ENCODE measurements around the gene CHCHD5.
"Not testable (repeated sequence)": the region's sequence is repeated elsewhere in the genome, so short reads cannot be mapped to it uniquely, and the experiment has no call there.

CHCHD5 gene

DNA sequence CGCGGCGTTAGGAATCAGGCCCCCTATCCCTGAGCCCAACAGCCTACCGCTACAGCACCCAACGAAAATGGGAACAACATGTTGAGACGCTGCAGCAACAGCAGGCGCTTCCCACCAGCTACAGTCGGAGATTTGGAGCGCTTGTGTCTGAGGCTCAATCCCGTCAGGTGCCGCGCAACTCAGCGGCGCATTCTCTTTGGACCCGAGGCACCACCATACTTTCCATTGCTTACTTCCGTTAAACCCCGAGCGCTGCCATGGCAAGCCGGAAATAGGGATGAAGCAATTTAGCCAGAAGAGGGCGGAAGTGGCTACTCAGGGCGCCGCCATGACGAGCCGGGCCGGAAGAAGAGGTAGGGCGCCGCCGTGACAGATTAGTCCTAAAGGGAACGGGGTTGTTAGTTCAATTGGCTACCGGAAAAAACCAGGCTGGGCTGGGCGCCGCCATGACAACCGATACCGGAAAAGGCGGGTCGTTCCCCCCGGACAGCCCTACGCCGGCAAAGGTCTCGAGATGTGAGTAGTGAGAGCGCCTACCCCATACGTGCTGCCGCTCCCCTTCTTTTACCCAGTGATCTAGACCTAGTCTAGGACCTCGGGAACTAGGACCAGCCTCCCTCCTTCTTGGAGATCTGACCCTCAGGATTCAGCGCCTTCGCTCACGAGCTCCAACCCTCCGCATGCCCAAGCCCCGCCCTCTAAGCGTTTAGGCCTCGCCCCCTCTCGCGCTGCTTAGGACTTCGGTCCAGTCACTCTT, at the start of gene CHCHD5:
Gene CHCHD5 (plus strand): TSS at position 476 of the 757 bp plus-strand sequence. CDS start 39 bp downstream, at position 515.
- peaks cover 42% of the 10 kb centered on the region for H3K4me1 Mint-ChIP-seq
- no peaks in the 10 kb centered on the region for H3K27me3 Mint-ChIP-seq
- peak; percentile 91 for DNase-seq
- H3K4me3 Mint-ChIP-seq: peak within 1 kb of the TSS; percentile 96
- ATAC-seq: peak; percentile 91
- H3K36me3 Mint-ChIP-seq (ENCODE audit: low read depth): peaks cover 23% of the 10 kb centered on the region
- no peaks in the 10 kb centered on the region for H3K9me3 Mint-ChIP-seq
- peak within 1 kb of the TSS; percentile 98 for H3K27ac Mint-ChIP-seq

GRCh38 chr2:112534826-112535225, 49.6 kb upstream of the CHCHD5 start:
- DNase-seq (no peak), ATAC-seq (no peak)
- Mint-ChIP-seq H3K27me3 (no peaks in the 10 kb centered on the region), H3K36me3 (ENCODE audit: low read depth) (peaks cover 11% of the 10 kb centered on the region), H3K4me1 (no peaks in the 10 kb centered on the region), H3K27ac (no peak overlapping the region), H3K9me3 (no peaks in the 10 kb centered on the region), H3K4me3 (no peak overlapping the region)

DNA sequence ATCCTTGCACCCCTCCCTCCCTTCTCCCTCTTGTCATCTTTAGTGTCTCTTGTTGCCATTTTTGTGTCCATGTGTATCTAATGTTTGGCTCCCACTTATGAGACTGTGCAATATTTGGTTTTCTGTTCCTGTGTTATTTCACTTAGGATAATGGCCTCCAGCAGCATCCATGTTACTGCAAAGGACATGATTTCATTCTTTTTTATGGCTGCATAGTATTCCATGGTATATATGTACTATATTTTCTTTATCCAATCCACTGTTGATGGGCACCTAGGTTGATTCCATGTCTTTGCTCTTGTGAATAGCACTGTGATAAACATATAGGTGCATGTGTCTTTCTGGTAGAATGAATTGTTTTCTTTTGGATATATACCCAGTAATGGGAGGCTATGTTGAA, 47.7 kb upstream of the CHCHD5 start:
- not testable (repeated sequence) for ATAC-seq; H3K27ac Mint-ChIP-seq; H3K36me3 Mint-ChIP-seq (ENCODE audit: low read depth); H3K9me3 Mint-ChIP-seq; H3K4me3 Mint-ChIP-seq; DNase-seq; H3K27me3 Mint-ChIP-seq
- peaks cover 12% of the 10 kb centered on the region for H3K4me1 Mint-ChIP-seq

- Mint-ChIP-seq H3K9me3 (no peaks in the 10 kb centered on the region), H3K4me3 (no peak overlapping the region), H3K27ac (no peak overlapping the region), H3K36me3 (ENCODE audit: low read depth) (no peaks in the 10 kb centered on the region), H3K27me3 (peaks cover 2% of the 10 kb centered on the region), H3K4me1 (peaks cover 16% of the 10 kb centered on the region)
- DNase-seq (no peak), ATAC-seq (no peak)
Measured at GRCh38 chr2:112539306-112539705, 45.1 kb upstream of the CHCHD5 start.

GRCh38 chr2:112540906-112541305, 43.5 kb upstream of the CHCHD5 start:
- no peak overlapping the region for H3K4me3 Mint-ChIP-seq
- no peak for DNase-seq
- no peak overlapping the region for H3K27ac Mint-ChIP-seq

GRCh38 chr2:112541315-112542122, 42.9 kb upstream of the CHCHD5 start:
- peak; percentile 76 for DNase-seq

More at GRCh38 chr2:112540906-112541305, 43.5 kb upstream of the CHCHD5 start:
- ATAC-seq: no peak
- H3K4me1 Mint-ChIP-seq: peaks cover 23% of the 10 kb centered on the region
- H3K27me3 Mint-ChIP-seq: peaks cover 2% of the 10 kb centered on the region
- no peaks in the 10 kb centered on the region for H3K36me3 Mint-ChIP-seq (ENCODE audit: low read depth)
- H3K9me3 Mint-ChIP-seq: no peaks in the 10 kb centered on the region

DNA sequence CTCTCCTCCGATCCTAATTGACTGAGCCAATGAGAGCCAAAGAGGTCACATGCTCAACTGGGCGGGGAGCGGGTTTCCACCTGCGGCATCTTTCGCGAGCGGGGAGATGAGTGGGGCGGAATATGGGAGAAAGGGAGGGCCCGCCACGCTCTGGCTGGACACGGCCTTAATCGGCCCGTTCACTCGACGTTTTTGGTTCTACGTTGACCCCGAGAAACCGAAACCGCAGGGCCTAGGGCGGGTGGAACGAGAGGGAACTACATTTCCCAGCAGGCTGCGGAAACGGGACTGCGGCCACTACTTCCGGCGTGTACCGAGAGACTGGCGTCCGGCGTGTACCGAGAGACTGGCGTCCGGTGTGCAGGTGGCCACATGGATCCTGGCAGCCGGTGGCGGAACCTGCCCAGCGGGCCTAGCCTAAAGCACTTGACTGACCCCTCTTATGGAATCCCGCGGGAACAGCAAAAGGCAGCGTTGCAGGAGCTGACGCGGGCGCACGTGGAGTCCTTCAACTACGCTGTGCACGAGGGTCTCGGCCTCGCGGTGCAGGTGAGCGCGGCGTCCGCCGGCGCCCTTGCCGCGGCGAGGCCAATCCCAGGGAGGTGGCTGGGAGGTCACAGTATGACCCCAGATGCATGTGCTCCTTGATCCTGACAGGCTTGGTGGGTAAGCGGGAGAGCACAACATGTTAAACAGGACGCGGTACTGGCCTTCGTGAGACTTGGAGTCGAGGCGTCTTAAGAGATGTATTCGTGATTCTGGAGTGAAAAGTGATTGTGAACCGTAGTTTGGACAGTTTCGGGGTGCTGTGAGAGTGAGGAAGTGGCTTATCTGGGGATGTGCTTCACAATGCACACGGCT, 42.1 kb upstream of the CHCHD5 start, which contains the start of gene POLR1B:
Gene POLR1B (plus strand): TSS at position 343 of the 861 bp plus-strand sequence. CDS start 30 bp downstream, at position 373.
- peaks cover 29% of the 10 kb centered on the region for H3K4me1 Mint-ChIP-seq
- ATAC-seq (peak; percentile 85), DNase-seq (peak; percentile 79)
- peaks cover 10% of the 10 kb centered on the region for H3K36me3 Mint-ChIP-seq (ENCODE audit: low read depth)
- no peak within 1 kb of the TSS for H3K4me3 Mint-ChIP-seq
- H3K27ac Mint-ChIP-seq: no peak within 1 kb of the TSS
- peaks cover 2% of the 10 kb centered on the region for H3K27me3 Mint-ChIP-seq
- H3K9me3 Mint-ChIP-seq: no peaks in the 10 kb centered on the region

More at GRCh38 chr2:112541315-112542122, 42.9 kb upstream of the CHCHD5 start:
- Mint-ChIP-seq H3K4me3 (no peak overlapping the region), H3K9me3 (no peaks in the 10 kb centered on the region), H3K27ac (no peak overlapping the region), H3K36me3 (ENCODE audit: low read depth) (peaks cover 3% of the 10 kb centered on the region), H3K27me3 (peaks cover 2% of the 10 kb centered on the region), H3K4me1 (peaks cover 27% of the 10 kb centered on the region)
- peak; percentile 86 for ATAC-seq

DNA sequence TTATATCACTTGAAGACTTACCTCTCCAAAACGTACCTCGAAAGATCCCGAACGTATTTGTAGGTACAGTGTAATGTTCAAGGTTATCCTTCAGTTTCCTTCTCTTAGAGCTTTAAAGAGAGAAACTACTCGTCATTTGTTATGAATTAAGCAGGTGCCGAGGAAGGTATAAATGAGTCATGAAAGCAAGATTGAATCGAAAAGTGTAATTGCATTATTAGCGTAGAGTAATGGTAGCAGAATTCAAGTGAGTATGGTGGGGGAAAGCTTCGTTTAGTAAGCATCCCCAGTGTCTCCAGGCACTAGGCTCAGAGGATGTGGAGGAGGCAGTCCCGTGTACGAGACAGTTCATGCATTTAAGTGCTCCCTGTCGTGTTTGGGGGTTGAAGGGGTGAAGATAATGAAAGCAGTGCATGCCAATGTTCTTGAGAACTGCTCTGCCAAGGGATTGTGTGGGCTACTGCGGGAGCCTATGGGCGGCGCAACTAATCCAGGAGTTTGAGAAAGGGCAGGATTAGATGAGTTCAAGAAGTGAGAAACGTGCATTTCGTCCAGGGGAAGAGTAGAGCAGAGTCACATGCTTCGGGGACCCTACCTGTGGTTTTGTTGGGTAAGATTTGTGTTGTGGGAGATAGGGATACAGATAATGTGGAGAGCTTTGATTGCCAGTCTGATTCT, 41.3 kb upstream of the CHCHD5 start:
- peaks cover 2% of the 10 kb centered on the region for H3K27me3 Mint-ChIP-seq
- H3K4me3 Mint-ChIP-seq: no peak overlapping the region
- no peak overlapping the region for H3K27ac Mint-ChIP-seq
- H3K9me3 Mint-ChIP-seq: no peaks in the 10 kb centered on the region
- ATAC-seq (no peak), DNase-seq (peak; percentile 14)
- peaks cover 16% of the 10 kb centered on the region for H3K36me3 Mint-ChIP-seq (ENCODE audit: low read depth)
- H3K4me1 Mint-ChIP-seq: peaks cover 29% of the 10 kb centered on the region

- DNase-seq (no peak), ATAC-seq (no peak)
- H3K4me3 Mint-ChIP-seq: no peak overlapping the region
- peaks cover 42% of the 10 kb centered on the region for H3K36me3 Mint-ChIP-seq (ENCODE audit: low read depth)
- H3K9me3 Mint-ChIP-seq: no peaks in the 10 kb centered on the region
- H3K27ac Mint-ChIP-seq: no peak overlapping the region
- H3K4me1 Mint-ChIP-seq: peaks cover 17% of the 10 kb centered on the region
- no peaks in the 10 kb centered on the region for H3K27me3 Mint-ChIP-seq
Measured at GRCh38 chr2:112547333-112547732, 37.1 kb upstream of the CHCHD5 start.

GRCh38 chr2:112548980-112549379, 35.4 kb upstream of the CHCHD5 start:
- H3K36me3 Mint-ChIP-seq (ENCODE audit: low read depth): peaks cover 55% of the 10 kb centered on the region

DNA sequence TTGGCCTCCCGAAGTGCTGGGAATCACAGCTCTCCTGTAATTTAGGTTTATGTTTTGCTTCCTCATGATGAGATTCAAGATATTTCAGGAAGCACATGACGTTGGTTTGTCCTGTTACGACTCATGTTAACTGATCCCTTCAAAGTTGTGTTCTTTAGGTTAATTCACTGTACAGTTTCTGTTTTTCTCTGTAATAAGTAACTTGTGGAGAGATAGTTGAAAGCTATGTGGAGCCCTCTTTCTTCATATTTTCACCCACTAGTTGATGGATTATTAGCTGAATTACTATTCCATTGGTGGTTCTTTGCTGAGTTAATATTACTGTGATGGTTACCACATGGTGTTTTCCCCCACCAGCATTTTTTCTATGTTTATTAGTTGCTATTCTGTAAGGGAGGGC, 18.3 kb upstream of the CHCHD5 start:
- no peak for ATAC-seq

More at GRCh38 chr2:112548980-112549379, 35.4 kb upstream of the CHCHD5 start:
- Mint-ChIP-seq H3K4me3 (no peak overlapping the region), H3K4me1 (peaks cover 14% of the 10 kb centered on the region), H3K27ac (no peak overlapping the region), H3K9me3 (no peaks in the 10 kb centered on the region), H3K27me3 (no peaks in the 10 kb centered on the region)
- ATAC-seq (no peak), DNase-seq (no peak)

DNA sequence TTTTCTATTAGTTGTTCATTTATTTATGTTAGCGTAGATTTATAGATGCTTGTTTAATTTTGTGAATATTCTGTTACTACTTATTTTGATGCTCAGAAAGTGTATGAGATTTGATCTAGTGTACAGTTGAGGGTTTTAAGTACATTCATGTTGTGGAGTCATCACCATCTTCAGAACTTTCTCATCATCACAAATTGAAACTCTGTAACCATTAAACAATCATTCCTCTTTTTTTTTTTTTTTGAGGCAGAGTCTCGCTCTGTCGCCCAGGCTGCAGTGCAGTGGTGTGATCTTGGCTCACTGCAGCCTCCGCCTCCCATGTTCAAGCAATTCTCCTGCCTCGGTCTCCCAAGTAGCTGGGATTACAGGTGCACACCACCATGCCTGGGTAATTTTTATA, 17.9 kb upstream of the CHCHD5 start:
- H3K27me3 Mint-ChIP-seq, DNase-seq, H3K27ac Mint-ChIP-seq, ATAC-seq, H3K4me3 Mint-ChIP-seq, H3K9me3 Mint-ChIP-seq, H3K4me1 Mint-ChIP-seq: not testable (repeated sequence)
- peaks cover 80% of the 10 kb centered on the region for H3K36me3 Mint-ChIP-seq (ENCODE audit: low read depth)

More for the DNA sequence above, 18.3 kb upstream of the CHCHD5 start:
- peaks cover 80% of the 10 kb centered on the region for H3K36me3 Mint-ChIP-seq (ENCODE audit: low read depth)
- H3K27ac Mint-ChIP-seq: peak overlapping the region; percentile 44
- H3K9me3 Mint-ChIP-seq: no peaks in the 10 kb centered on the region
- no peaks in the 10 kb centered on the region for H3K4me1 Mint-ChIP-seq
- H3K27me3 Mint-ChIP-seq: no peaks in the 10 kb centered on the region
- no peak for DNase-seq
- no peak overlapping the region for H3K4me3 Mint-ChIP-seq

DNA sequence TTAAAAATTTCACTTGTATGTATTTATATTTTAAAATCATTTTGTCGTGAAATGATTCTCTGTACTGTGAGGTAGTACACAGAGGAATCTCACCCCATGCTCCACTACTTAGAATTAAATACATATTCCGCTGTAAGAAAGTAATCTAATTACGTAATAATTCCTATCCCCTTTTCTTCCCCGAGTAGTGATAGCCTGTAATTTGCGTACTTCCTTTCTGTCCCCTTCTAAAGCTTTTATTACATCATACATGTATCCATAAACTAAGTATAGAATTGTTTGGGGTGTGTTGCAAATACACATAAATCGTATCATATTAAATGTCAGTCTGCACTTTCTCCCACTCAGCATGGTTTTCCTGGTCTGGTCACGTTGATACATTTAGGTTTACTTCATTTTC, 12.4 kb upstream of the CHCHD5 start:
- ATAC-seq (no peak), DNase-seq (no peak)
- H3K27me3 Mint-ChIP-seq: no peaks in the 10 kb centered on the region
- no peak overlapping the region for H3K27ac Mint-ChIP-seq
- H3K4me1 Mint-ChIP-seq: no peaks in the 10 kb centered on the region
- no peaks in the 10 kb centered on the region for H3K9me3 Mint-ChIP-seq
- no peak overlapping the region for H3K4me3 Mint-ChIP-seq
- peaks cover 80% of the 10 kb centered on the region for H3K36me3 Mint-ChIP-seq (ENCODE audit: low read depth)

GRCh38 chr2:112577756-112578155, 6.7 kb upstream of the CHCHD5 start:
- Mint-ChIP-seq H3K27me3 (no peaks in the 10 kb centered on the region), H3K36me3 (ENCODE audit: low read depth) (peaks cover 37% of the 10 kb centered on the region), H3K27ac (no peak overlapping the region), H3K4me3 (no peak overlapping the region), H3K4me1 (peaks cover 11% of the 10 kb centered on the region), H3K9me3 (no peaks in the 10 kb centered on the region)
- ATAC-seq (no peak), DNase-seq (no peak)
